Heart right ventricle (tissue), 16 donors: Measurements from ENCODE around the gene MEOX2. TPM values are rescaled to one million over a fixed set of nuclear protein-coding genes. Genes with fewer than 3 reads are reported as not detected.

ENCODE experiments used
- ATAC-seq, 8 donors: fragments of 200-7000 bp; cut with Tn5 transposase; one replicate each; pipeline ENCODE4 v1.9.1; 2020; ENCODE audit warnings: mild to moderate bottlenecking in 8 of 8, moderate library complexity in 8 of 8, moderate number of reproducible peaks in 1 of 8
- DNase-seq, 2 donors: peaks; one replicate each; pipeline ENCODE4 v3.0.0-alpha.2; 2020
- H3K27ac ChIP-seq, 10 donors: fragments of 200-600 bp; sonication (generic) in 2 of 10; one replicate each; pipeline versions ENCODE4 v1.5.0 to v1.8.0; 2020 to 2022; ENCODE audit warnings: mild to moderate bottlenecking in 3 of 10
- H3K27me3 ChIP-seq, 7 donors: fragments of 200-600 bp; one replicate each; pipeline ENCODE4 v1.8.0; 2021 to 2022; ENCODE audit warnings: mild to moderate bottlenecking in 2 of 7
- H3K36me3 ChIP-seq, 9 donors: fragments of 200-600 bp; sonication (generic) in 1 of 9; one replicate each; pipeline versions ENCODE4 v1.5.0 to v1.8.0; 2020 to 2022; ENCODE audit warnings: mild to moderate bottlenecking in 2 of 9
- H3K4me1 ChIP-seq, 9 donors: fragments of 200-600 bp; sonication (generic) in 1 of 9; one replicate each; pipeline versions ENCODE4 v1.5.0 to v1.8.0; 2020 to 2022; ENCODE audit warnings: mild to moderate bottlenecking in 4 of 9
- H3K4me3 ChIP-seq, 10 donors: fragments of 200-600 bp; sonication (generic) in 2 of 10; one replicate each; pipeline versions ENCODE4 v1.5.0 to v1.8.0; 2020 to 2022; ENCODE audit warnings: mild to moderate bottlenecking in 7 of 10, moderate library complexity in 2 of 10
- H3K9me3 ChIP-seq, 11 donors: fragments of 200-600 bp in 10 of 11; sonication (generic) in 2 of 11; one replicate each; pipeline versions ENCODE4 v1.5.0 to v1.8.0; 2013 to 2022; ENCODE audit warnings: mild to moderate bottlenecking in 2 of 11, control low read depth in 1 of 11, moderate library complexity in 1 of 11
- WGBS, 2 donors: extraction: QIAGEN DNeasy Blood & Tissue Kit; methylation state at CpG; one replicate each; pipeline ENCODE4 v1.1.7; 2013; ENCODE audit warnings: inconsistent platforms in 1 of 2; 5-methylcytosine and 5-hydroxymethylcytosine counted together
- intact Hi-C, 10 donors: fragments of 100-400 bp; cut with DNase I; formaldehyde crosslinking; loops; one replicate each; pipeline versions ENCODE4 v1.11.1 to v1.14.2; 2022
- polyA plus RNA-seq, 2 donors: library from polyadenylated mRNA; stranded (reverse); fragments of 200-250 nt; gene quantifications; one replicate each; pipeline ENCODE4 v1.2.3, GENCODE V29; 2013
- total RNA-seq, 10 donors: library from RNA; stranded (reverse); fragmentation: NEBNext Ultra II Directional in 3 of 10; extraction: Animal tissue kit (Norgen Biotek cat#: 25700) in 3 of 10; gene quantifications; one replicate each; pipeline versions ENCODE4 v1.2.1 to v1.2.4, GENCODE V29; 2021 to 2023
- TF ChIP-seq, protein P1 (sequence below), 9 donors: fragments of 200-600 bp; sonication (generic) in 2 of 9; IDR thresholded peaks; one replicate each; pipeline versions ENCODE4 v1.5.0 to v1.8.0; 2021 to 2022; ENCODE audit warnings: antibody characterized with exemption in 9 of 9, mild to moderate bottlenecking in 5 of 9, moderate library complexity in 1 of 9
- donor health status: Arrhythmogenic right ventricular cardiomyopathy.
- donor health status: ischemic (EF 13 %, LVEDD 7.1; RV severe dilation, severe dysfunction).
- donor health status: healthy with polysubstance abuse.
- donor health status: DM: no; HTN: yes; CAD: no.
- donor health status: DM: no; HTN: no; CAD: no.
- donor health status: ischemic (EF 25% LVEDD 6.9; RV normal size, moderate dysfunction).
- donor health status: ischemic (EF 25% LVEDD 5.7; RV mildly dilated, moderate dysfunction).
- donor health status: healthy.
- donor health status: DM: yes; HTN: yes; CAD: no.
- donor health status: Ischemic cardiomyopathy.
- donor health status: ischemic (EF 35%, LVEDD 5.7; RV mildly dilated, moderate dysfunction).
- donor health status: nonischemic (EF 11% LVEDD 7.7; RV severe dilation, severe dysfunction).
- donor health status: DM: yes; HTN: yes; CAD: no.
- donor health status: PGD.
- donor health status: ischemic (EF 29% LVEDD 5.4; RV normal size, mild dysfunction).
- donor health status: nonischemic (EF 23%, LVEDD 6.1; RV moderate dilation, normal function).

Gene MEOX2
- total and polyA plus RNA-seq, 12 donors, result 5.2 to 14.1 (median 7.9) TPM

GRCh38 chr7:15685358-15686294, 857 bp downstream of the MEOX2 start:
- Histone ChIP-seq H3K4me3 (peak overlapping the region; percentile 62 to 79 (median 70)), H3K9me3 (no peaks in the 10 kb centered on the region), H3K27ac (peak overlapping the region; percentile 86 to 95 (median 90)), H3K27me3 (peaks cover 0 to 60% (median 5%) of the 10 kb centered on the region in 7 donors), H3K36me3 (no peaks in the 10 kb centered on the region), H3K4me1 (peaks cover 0 to 16% (median 3%) of the 10 kb centered on the region in 9 donors)
- ATAC-seq (peak; percentile 6 to 53 (median 32)), DNase-seq (peak; percentile 48 to 73)
- 1 to 2% methylated on average over 54 of the region's 54 CpGs for WGBS, 2 donors
- intact Hi-C loops, result loop anchor here in 9 of 10 donors (2.0 to 10.0 kb wide), 16 partner anchors 37 to 1059 kb away; no protein-coding TSS in a partner anchor
- TF ChIP-seq, protein P1, sequence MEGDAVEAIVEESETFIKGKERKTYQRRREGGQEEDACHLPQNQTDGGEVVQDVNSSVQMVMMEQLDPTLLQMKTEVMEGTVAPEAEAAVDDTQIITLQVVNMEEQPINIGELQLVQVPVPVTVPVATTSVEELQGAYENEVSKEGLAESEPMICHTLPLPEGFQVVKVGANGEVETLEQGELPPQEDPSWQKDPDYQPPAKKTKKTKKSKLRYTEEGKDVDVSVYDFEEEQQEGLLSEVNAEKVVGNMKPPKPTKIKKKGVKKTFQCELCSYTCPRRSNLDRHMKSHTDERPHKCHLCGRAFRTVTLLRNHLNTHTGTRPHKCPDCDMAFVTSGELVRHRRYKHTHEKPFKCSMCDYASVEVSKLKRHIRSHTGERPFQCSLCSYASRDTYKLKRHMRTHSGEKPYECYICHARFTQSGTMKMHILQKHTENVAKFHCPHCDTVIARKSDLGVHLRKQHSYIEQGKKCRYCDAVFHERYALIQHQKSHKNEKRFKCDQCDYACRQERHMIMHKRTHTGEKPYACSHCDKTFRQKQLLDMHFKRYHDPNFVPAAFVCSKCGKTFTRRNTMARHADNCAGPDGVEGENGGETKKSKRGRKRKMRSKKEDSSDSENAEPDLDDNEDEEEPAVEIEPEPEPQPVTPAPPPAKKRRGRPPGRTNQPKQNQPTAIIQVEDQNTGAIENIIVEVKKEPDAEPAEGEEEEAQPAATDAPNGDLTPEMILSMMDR (IDR thresholded peaks at IDR 0.05), result no peak

DNA sequence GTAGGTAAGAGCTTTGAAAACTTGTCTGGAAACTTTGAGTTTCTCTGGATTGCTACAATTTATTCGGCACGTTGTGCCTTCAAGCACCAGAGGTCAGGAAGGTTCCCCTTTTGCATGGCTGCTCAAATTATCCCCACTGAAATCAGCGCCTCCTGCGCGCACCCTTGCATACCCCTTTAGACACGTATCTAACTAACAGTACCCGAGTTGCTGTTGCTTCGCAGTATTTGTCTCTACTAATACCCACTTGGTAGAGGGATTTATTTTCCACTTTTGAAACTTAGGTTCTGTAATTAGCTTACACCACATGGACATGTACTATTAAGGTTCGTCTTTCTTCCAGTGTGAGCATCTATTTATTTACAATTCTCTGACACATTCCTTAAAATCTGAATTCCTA, 1.6 kb downstream of the MEOX2 start:
- 7 to 9% methylated on average over 9 of the region's 9 CpGs for WGBS, 2 donors
- intact Hi-C loops, result loop anchor here in 8 of 10 donors (2.0 to 10.0 kb wide), 12 partner anchors 37 to 1060 kb away; no protein-coding TSS in a partner anchor
- Histone ChIP-seq H3K4me1 (peaks cover 0 to 20% (median 3%) of the 10 kb centered on the region in 9 donors), H3K9me3 (no peaks in the 10 kb centered on the region), H3K27ac (peak overlapping the region; percentile 41 to 95 (median 90)), H3K36me3 (no peaks in the 10 kb centered on the region), H3K4me3 (peak overlapping the region; percentile 29 to 79 (median 70)), H3K27me3 (peaks cover 0 to 60% (median 5%) of the 10 kb centered on the region in 7 donors)
- TF ChIP-seq, protein P1 (IDR thresholded peaks at IDR 0.05), result peak in 4 of 9 donors; percentile 19 to 41 (median 29)
- DNase-seq (peak; percentile 24 to 41), ATAC-seq (peak in 4 of 8 donors; percentile 23 to 32 (median 29))

- DNase-seq (no peak), ATAC-seq (no peak)
- H3K4me1 ChIP-seq, result peaks cover 0 to 24% (median 3%) of the 10 kb centered on the region in 9 donors
- peaks cover 0 to 56% (median 5%) of the 10 kb centered on the region in 7 donors for H3K27me3 ChIP-seq
- no peaks in the 10 kb centered on the region for H3K9me3 ChIP-seq
- TF ChIP-seq, protein P1 (IDR thresholded peaks at IDR 0.05), result no peak
- peak overlapping the region; percentile 25 to 95 (median 90) for H3K27ac ChIP-seq
- H3K36me3 ChIP-seq, result no peaks in the 10 kb centered on the region
- intact Hi-C loops, result loop anchor here in 5 of 10 donors (2.0 to 10.0 kb wide), 6 partner anchors 127 to 1061 kb away; no protein-coding TSS in a partner anchor
- peak overlapping the region; percentile 29 to 79 (median 70) for H3K4me3 ChIP-seq
- WGBS, 2 donors, result 39 to 56% methylated on average over 8 of the region's 8 CpGs
Measured at GRCh38 chr7:15684111-15684800, 2.2 kb downstream of the MEOX2 start.
